GM12864 (cell line): ENCODE results near the gene CELF5.

ENCODE experiments used
- DNase-seq: peaks from one replicate; pipeline ENCODE4 v3.0.0-alpha.2; 2011; ENCODE audit warnings: low read depth
- H3K4me3 ChIP-seq: 2 replicates; pipeline ENCODE4 v1.5.1; 2011; ENCODE audit warnings: mild to moderate bottlenecking, low read depth, low read length, control low read depth
- CTCF ChIP-seq: IDR thresholded peaks from 2 replicates; pipeline ENCODE4 v1.5.1; 2011; ENCODE audit warnings: low read depth, mild to moderate bottlenecking, moderate library complexity, low read length, control low read depth, inconsistent platforms; ENCODE audit errors: missing control alignments

The CELF5 gene

GRCh38 chr19:3345850-3346460 is 121.5 kb downstream of the CELF5 start:
- no peak overlapping the region for H3K4me3 ChIP-seq
- TF ChIP-seq CTCF: no peak
- DNase-seq: no peak
